Measurements from ENCODE around the gene PRTFDC1. TPM values are rescaled to one million over a fixed set of nuclear protein-coding genes. Genes with fewer than 3 reads are reported as not detected.

The PRTFDC1 gene
- total and polyA plus RNA-seq, 2 donors from 2014 or later: 3.8 to 6.1 TPM

GRCh38 chr10:24907956-24908355, 44.5 kb downstream of the PRTFDC1 start:
- Histone ChIP-seq H3K9me3 (ENCODE audit: control insufficient read depth in 2 of 3, insufficient read depth in 1 of 3, low read length in 3 of 3) (no peaks in the 10 kb centered on the region), H3K9ac (ENCODE audit: low read length in 3 of 3) (no peak overlapping the region), H3K4me3 (ENCODE audit: low read length in 3 of 3) (no peak overlapping the region), H3K27ac (ENCODE audit: low read depth in 2 of 2, low read length in 2 of 2) (no peak overlapping the region), H3K27me3 (ENCODE audit: control insufficient read depth, insufficient read depth, low read length) (no peaks in the 10 kb centered on the region), H3K4me1 (ENCODE audit: control insufficient read depth in 2 of 3, insufficient read depth in 2 of 3, low read depth in 1 of 3, low read length in 3 of 3) (no peaks in the 10 kb centered on the region), H3K36me3 (ENCODE audit: control insufficient read depth in 2 of 3, insufficient read depth in 3 of 3, low read length in 3 of 3) (no peaks in the 10 kb centered on the region)
- intact Hi-C loops (cut with DNase I): no loop called here
- DNase-seq (no peak), FAIRE-seq (no peak)
- TF ChIP-seq, protein P1, sequence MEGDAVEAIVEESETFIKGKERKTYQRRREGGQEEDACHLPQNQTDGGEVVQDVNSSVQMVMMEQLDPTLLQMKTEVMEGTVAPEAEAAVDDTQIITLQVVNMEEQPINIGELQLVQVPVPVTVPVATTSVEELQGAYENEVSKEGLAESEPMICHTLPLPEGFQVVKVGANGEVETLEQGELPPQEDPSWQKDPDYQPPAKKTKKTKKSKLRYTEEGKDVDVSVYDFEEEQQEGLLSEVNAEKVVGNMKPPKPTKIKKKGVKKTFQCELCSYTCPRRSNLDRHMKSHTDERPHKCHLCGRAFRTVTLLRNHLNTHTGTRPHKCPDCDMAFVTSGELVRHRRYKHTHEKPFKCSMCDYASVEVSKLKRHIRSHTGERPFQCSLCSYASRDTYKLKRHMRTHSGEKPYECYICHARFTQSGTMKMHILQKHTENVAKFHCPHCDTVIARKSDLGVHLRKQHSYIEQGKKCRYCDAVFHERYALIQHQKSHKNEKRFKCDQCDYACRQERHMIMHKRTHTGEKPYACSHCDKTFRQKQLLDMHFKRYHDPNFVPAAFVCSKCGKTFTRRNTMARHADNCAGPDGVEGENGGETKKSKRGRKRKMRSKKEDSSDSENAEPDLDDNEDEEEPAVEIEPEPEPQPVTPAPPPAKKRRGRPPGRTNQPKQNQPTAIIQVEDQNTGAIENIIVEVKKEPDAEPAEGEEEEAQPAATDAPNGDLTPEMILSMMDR (IDR thresholded peaks at IDR 0.05; ENCODE audit: borderline replicate concordance, extremely low read depth, insufficient read depth): no peak

GRCh38 chr10:24906372-24906771, 46.0 kb downstream of the PRTFDC1 start:
- Histone ChIP-seq H3K27ac (ENCODE audit: low read depth in 2 of 2, low read length in 2 of 2) (no peak overlapping the region), H3K36me3 (ENCODE audit: control insufficient read depth in 2 of 3, insufficient read depth in 3 of 3, low read length in 3 of 3) (no peaks in the 10 kb centered on the region), H3K27me3 (ENCODE audit: control insufficient read depth, insufficient read depth, low read length) (no peaks in the 10 kb centered on the region), H3K9me3 (ENCODE audit: control insufficient read depth in 2 of 3, insufficient read depth in 1 of 3, low read length in 3 of 3) (no peaks in the 10 kb centered on the region), H3K4me1 (ENCODE audit: control insufficient read depth in 2 of 3, insufficient read depth in 2 of 3, low read depth in 1 of 3, low read length in 3 of 3) (peaks cover 0 to 9% (median 4%) of the 10 kb centered on the region in 3 donors), H3K9ac (ENCODE audit: low read length in 3 of 3) (no peak overlapping the region), H3K4me3 (ENCODE audit: low read length in 3 of 3) (no peak overlapping the region)
- DNase-seq (no peak), FAIRE-seq (no peak)
- TF ChIP-seq, protein P1 (IDR thresholded peaks at IDR 0.05; ENCODE audit: borderline replicate concordance, extremely low read depth, insufficient read depth): no peak
- intact Hi-C loops (cut with DNase I): no loop called here

- Histone ChIP-seq H3K4me1 (ENCODE audit: control insufficient read depth in 2 of 3, insufficient read depth in 2 of 3, low read depth in 1 of 3, low read length in 3 of 3) (peaks cover 0 to 9% (median 4%) of the 10 kb centered on the region in 3 donors), H3K36me3 (ENCODE audit: control insufficient read depth in 2 of 3, insufficient read depth in 3 of 3, low read length in 3 of 3) (no peaks in the 10 kb centered on the region), H3K27me3 (ENCODE audit: control insufficient read depth, insufficient read depth, low read length) (no peaks in the 10 kb centered on the region), H3K9me3 (ENCODE audit: control insufficient read depth in 2 of 3, insufficient read depth in 1 of 3, low read length in 3 of 3) (no peaks in the 10 kb centered on the region), H3K4me3 (ENCODE audit: low read length in 3 of 3) (no peak overlapping the region), H3K9ac (ENCODE audit: low read length in 3 of 3) (no peak overlapping the region), H3K27ac (ENCODE audit: low read depth in 2 of 2, low read length in 2 of 2) (no peak overlapping the region)
- intact Hi-C loops (cut with DNase I): no loop called here
- DNase-seq (no peak), FAIRE-seq (no peak)
- TF ChIP-seq, protein P1 (IDR thresholded peaks at IDR 0.05; ENCODE audit: borderline replicate concordance, extremely low read depth, insufficient read depth): no peak
Observed at GRCh38 chr10:24904824-24905223, 47.6 kb downstream of the PRTFDC1 start.

- no peaks in the 10 kb centered on the region for H3K27me3 ChIP-seq (ENCODE audit: control insufficient read depth, insufficient read depth, low read length)
- peaks cover 0 to 9% (median 4%) of the 10 kb centered on the region in 3 donors for H3K4me1 ChIP-seq (ENCODE audit: control insufficient read depth in 2 of 3, insufficient read depth in 2 of 3, low read depth in 1 of 3, low read length in 3 of 3)
- TF ChIP-seq, protein P1 (IDR thresholded peaks at IDR 0.05; ENCODE audit: borderline replicate concordance, extremely low read depth, insufficient read depth): no peak
- H3K9me3 ChIP-seq (ENCODE audit: control insufficient read depth in 2 of 3, insufficient read depth in 1 of 3, low read length in 3 of 3): no peaks in the 10 kb centered on the region
- intact Hi-C loops (cut with DNase I): no loop called here
- H3K9ac ChIP-seq (ENCODE audit: low read length in 3 of 3): no peak overlapping the region
- FAIRE-seq: no peak
- DNase-seq: no peak
- H3K27ac ChIP-seq (ENCODE audit: low read depth in 2 of 2, low read length in 2 of 2): peak overlapping the region in 1 of 2 donors; percentile 42
- no peaks in the 10 kb centered on the region for H3K36me3 ChIP-seq (ENCODE audit: control insufficient read depth in 2 of 3, insufficient read depth in 3 of 3, low read length in 3 of 3)
- no peak overlapping the region for H3K4me3 ChIP-seq (ENCODE audit: low read length in 3 of 3)
Observed at GRCh38 chr10:24902400-24902728, 50.0 kb downstream of the PRTFDC1 start.
